Astrocyte (in vitro differentiated cells and primary cell): ENCODE data around the gene TLX1. TPM values are rescaled to one million over a fixed set of nuclear protein-coding genes. Genes with fewer than 3 reads are reported as not detected.
A peak's percentile ranks its signal among the peaks of the same experiment; 100 is the strongest.

ENCODE experiments used
- DNase-seq: peaks from one replicate; pipeline ENCODE4 v3.0.0-alpha.2; 2010; ENCODE audit warnings: low read depth
- FAIRE-seq: peaks from 2 replicates; lab custom pipeline; 2011; peaks lifted over from hg19 to GRCh38; lab: Jason Lieb, UNC
- H2AFZ ChIP-seq: 2 replicates; pipeline ENCODE4 v1.6.0; 2012; ENCODE audit warnings: low read depth, low read length, inconsistent platforms
- H3K27ac ChIP-seq: 2 replicates; pipeline ENCODE4 v1.5.1; 2011; ENCODE audit warnings: low read depth, low read length, inconsistent platforms
- H3K27me3 ChIP-seq: 2 replicates; pipeline ENCODE4 v1.6.0; 2011; ENCODE audit warnings: low read length, inconsistent platforms; ENCODE audit not compliant: insufficient read depth
- H3K36me3 ChIP-seq: 2 replicates; pipeline ENCODE4 v1.5.1; 2011; ENCODE audit warnings: low read length, inconsistent platforms; ENCODE audit not compliant: insufficient read depth
- H3K4me1 ChIP-seq: 2 replicates; pipeline ENCODE4 v1.5.1; 2011; ENCODE audit warnings: low read length, inconsistent platforms; ENCODE audit not compliant: insufficient read depth
- H3K4me2 ChIP-seq: 2 replicates; pipeline ENCODE4 v1.6.0; 2012; ENCODE audit warnings: low read length, inconsistent platforms
- H3K4me3 ChIP-seq: 2 replicates; pipeline ENCODE4 v1.5.1; 2011; ENCODE audit warnings: low read depth, mild to moderate bottlenecking, low read length, inconsistent platforms; ENCODE audit not compliant: insufficient read depth
- H3K79me2 ChIP-seq: 2 replicates; pipeline ENCODE4 v1.6.0; 2012; ENCODE audit warnings: mild to moderate bottlenecking, low read length, inconsistent platforms; ENCODE audit not compliant: insufficient read depth
- H3K9ac ChIP-seq: 2 replicates; pipeline ENCODE4 v1.6.0; 2012; ENCODE audit warnings: mild to moderate bottlenecking, low read length, inconsistent platforms
- H3K9me3 ChIP-seq: 2 replicates; pipeline ENCODE4 v1.5.1; 2012; ENCODE audit warnings: low read depth, mild to moderate bottlenecking, low read length, inconsistent platforms; ENCODE audit not compliant: insufficient read depth
- H4K20me1 ChIP-seq: 2 replicates; pipeline ENCODE4 v1.6.0; 2012; ENCODE audit warnings: low read length, inconsistent platforms; ENCODE audit not compliant: insufficient read depth
- H3K27ac Mint-ChIP-seq: one replicate; pipeline ENCODE4 v1.8.0; 2021; ENCODE audit warnings: mild to moderate bottlenecking, mixed read lengths; ENCODE audit not compliant: unreplicated experiment
- H3K27me3 Mint-ChIP-seq: one replicate; pipeline ENCODE4 v1.8.0; 2021; ENCODE audit warnings: low read depth, mixed read lengths; ENCODE audit not compliant: unreplicated experiment
- H3K36me3 Mint-ChIP-seq: one replicate; pipeline ENCODE4 v1.8.0; 2021; ENCODE audit warnings: low read depth, mixed read lengths; ENCODE audit not compliant: unreplicated experiment
- H3K4me1 Mint-ChIP-seq: one replicate; pipeline ENCODE4 v1.8.0; 2021; ENCODE audit warnings: low read depth, mixed read lengths; ENCODE audit not compliant: unreplicated experiment
- H3K4me3 Mint-ChIP-seq: one replicate; pipeline ENCODE4 v1.8.0; 2021; ENCODE audit warnings: mild to moderate bottlenecking, moderate library complexity, mixed read lengths; ENCODE audit not compliant: unreplicated experiment
- H3K9me3 Mint-ChIP-seq: one replicate; pipeline ENCODE4 v1.8.0; 2021; ENCODE audit warnings: mild to moderate bottlenecking, mixed read lengths; ENCODE audit not compliant: unreplicated experiment
- EZH2 ChIP-seq: IDR thresholded peaks from 2 replicates; pipeline ENCODE4 v1.6.1; 2012; ENCODE audit warnings: mild to moderate bottlenecking, low read length, inconsistent platforms; ENCODE audit not compliant: insufficient read depth
- total RNA-seq: library from RNA; stranded (reverse); gene quantifications from 2 replicates; pipeline ENCODE4 v1.2.1, GENCODE V29; 2021
- TF ChIP-seq, protein P1 (sequence below): IDR thresholded peaks from 2 replicates; pipeline ENCODE4 v1.5.1; 2011; ENCODE audit warnings: low read depth, mild to moderate bottlenecking, inconsistent platforms, low read length, moderate library complexity; ENCODE audit not compliant: insufficient read depth

TLX1 gene
- total RNA-seq, 1 donor from 2014 or later, result not detected

DNA sequence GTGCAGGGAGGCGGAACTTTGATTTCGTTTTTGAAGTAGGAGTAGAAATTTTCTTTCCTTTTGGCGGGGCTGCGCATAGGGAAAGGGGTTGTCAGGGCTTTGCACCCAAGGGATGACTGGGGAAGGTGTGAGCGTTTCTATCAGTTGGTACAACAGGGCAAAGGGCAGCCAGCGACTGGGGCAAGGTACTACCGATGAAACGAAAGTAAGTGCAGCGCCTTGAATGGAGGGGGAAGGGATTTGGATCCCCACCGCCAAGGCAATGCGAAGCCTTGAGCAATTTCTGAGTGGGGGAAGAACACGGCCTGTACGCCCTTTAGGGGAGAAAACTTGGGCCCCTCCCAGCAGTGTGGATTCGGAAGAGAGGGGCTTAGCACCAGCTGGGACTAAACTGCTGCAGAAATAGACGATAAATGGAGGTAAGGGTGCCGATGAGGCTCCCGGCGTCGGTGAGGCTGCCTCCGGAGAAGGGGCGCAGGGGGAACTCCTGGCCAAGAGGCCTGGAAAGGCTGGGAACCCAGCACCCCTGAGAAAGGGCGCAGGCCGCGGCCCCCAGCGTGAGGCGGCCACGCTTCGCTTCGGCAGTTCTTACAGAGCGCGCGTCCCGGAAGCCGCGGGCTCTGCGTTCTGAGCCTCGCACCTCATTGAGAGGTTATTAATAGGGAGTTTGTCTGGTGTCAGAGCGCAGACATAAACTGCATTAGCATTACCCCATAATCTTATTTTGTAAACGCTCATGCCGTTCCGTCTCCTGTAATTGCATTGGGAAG, 10.0 kb upstream of the TLX1 start:
- TF ChIP-seq, protein P1, sequence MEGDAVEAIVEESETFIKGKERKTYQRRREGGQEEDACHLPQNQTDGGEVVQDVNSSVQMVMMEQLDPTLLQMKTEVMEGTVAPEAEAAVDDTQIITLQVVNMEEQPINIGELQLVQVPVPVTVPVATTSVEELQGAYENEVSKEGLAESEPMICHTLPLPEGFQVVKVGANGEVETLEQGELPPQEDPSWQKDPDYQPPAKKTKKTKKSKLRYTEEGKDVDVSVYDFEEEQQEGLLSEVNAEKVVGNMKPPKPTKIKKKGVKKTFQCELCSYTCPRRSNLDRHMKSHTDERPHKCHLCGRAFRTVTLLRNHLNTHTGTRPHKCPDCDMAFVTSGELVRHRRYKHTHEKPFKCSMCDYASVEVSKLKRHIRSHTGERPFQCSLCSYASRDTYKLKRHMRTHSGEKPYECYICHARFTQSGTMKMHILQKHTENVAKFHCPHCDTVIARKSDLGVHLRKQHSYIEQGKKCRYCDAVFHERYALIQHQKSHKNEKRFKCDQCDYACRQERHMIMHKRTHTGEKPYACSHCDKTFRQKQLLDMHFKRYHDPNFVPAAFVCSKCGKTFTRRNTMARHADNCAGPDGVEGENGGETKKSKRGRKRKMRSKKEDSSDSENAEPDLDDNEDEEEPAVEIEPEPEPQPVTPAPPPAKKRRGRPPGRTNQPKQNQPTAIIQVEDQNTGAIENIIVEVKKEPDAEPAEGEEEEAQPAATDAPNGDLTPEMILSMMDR, result no peak
- TF ChIP-seq EZH2, result peak; percentile 85
- Histone ChIP-seq H3K27me3 (peaks cover 84% of the 10 kb centered on the region), H3K9ac (peak overlapping the region; percentile 33), H3K36me3 (no peaks in the 10 kb centered on the region), H4K20me1 (peaks cover 3% of the 10 kb centered on the region), H3K9me3 (peaks cover 5% of the 10 kb centered on the region), H3K4me1 (peaks cover 11% of the 10 kb centered on the region), H2AFZ (peak overlapping the region; percentile 80), H3K4me3 (peak overlapping the region; percentile 68), H3K27ac (no peak overlapping the region), H3K79me2 (no peaks in the 10 kb centered on the region), H3K4me2 (peak overlapping the region; percentile 90)
- no peak for FAIRE-seq
- no peaks in the 10 kb centered on the region for H3K36me3 Mint-ChIP-seq
- H3K27me3 Mint-ChIP-seq, result peaks cover 86% of the 10 kb centered on the region
- DNase-seq, result no peak
- peaks cover 7% of the 10 kb centered on the region for H3K9me3 Mint-ChIP-seq
- H3K4me1 Mint-ChIP-seq, result peaks cover 2% of the 10 kb centered on the region
- peak overlapping the region; percentile 80 for H3K4me3 Mint-ChIP-seq
- H3K27ac Mint-ChIP-seq, result peak overlapping the region; percentile 29

DNA sequence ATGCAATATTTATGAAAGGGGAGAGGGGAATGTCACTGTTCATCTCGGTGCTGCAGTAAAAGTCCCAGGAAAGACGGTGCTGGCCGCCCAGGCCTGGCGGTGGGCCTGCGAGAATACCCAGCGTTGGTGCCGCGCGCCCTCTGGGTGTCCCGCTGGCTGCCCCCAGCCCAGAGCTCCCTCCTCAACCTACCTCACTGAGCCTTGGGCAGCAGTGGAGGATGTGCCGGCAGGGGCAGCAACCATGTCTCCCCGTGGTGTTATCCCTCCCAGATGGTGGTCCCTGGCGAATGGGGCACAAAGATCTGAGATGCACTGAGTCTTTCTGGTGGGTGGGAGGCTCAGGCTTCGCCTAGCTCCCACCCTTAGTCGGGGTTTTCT, 9.5 kb upstream of the TLX1 start:
- Mint-ChIP-seq H3K27ac (no peak overlapping the region), H3K27me3 (peaks cover 85% of the 10 kb centered on the region), H3K4me3 (peak overlapping the region; percentile 14), H3K36me3 (no peaks in the 10 kb centered on the region), H3K4me1 (peaks cover 2% of the 10 kb centered on the region), H3K9me3 (peaks cover 12% of the 10 kb centered on the region)
- Histone ChIP-seq H3K27me3 (peaks cover 84% of the 10 kb centered on the region), H3K9me3 (peaks cover 5% of the 10 kb centered on the region), H3K4me3 (peak overlapping the region; percentile 68), H3K4me1 (peaks cover 11% of the 10 kb centered on the region), H3K79me2 (no peaks in the 10 kb centered on the region), H3K27ac (no peak overlapping the region), H4K20me1 (peaks cover 3% of the 10 kb centered on the region), H2AFZ (peak overlapping the region; percentile 80), H3K4me2 (peak overlapping the region; percentile 90), H3K9ac (no peak overlapping the region), H3K36me3 (no peaks in the 10 kb centered on the region)
- FAIRE-seq (no peak), DNase-seq (no peak)
- TF ChIP-seq, protein P1, result no peak
- TF ChIP-seq EZH2, result no peak
